H1 (cell line): ENCODE results near the gene IQCM. TPM values are rescaled to one million over a fixed set of nuclear protein-coding genes. Genes with fewer than 3 reads are reported as not detected.

Experiments used
- CTCF ChIA-PET: fragments of 300-600 bp; sonication (Branson Sonifier 250); formaldehyde crosslinking; loops from one replicate; lab custom pipeline; 2021; ENCODE audit not compliant: partially characterized antibody; lab: Charles Lee
- POLR2A ChIA-PET: fragments of 300-600 bp; sonication (Branson Sonifier 250); formaldehyde crosslinking; loops from one replicate; lab custom pipeline; 2021; ENCODE audit warnings: inconsistent platforms; ENCODE audit not compliant: partially characterized antibody; lab: Charles Lee
- DNase-seq, 2 experiments: peaks; one replicate each; pipeline versions ENCODE4 v3.0.0 to v3.0.0-alpha.2; 2010 to 2022; ENCODE audit warnings: low spot score in 2 of 2, low read depth in 1 of 2, mixed read lengths in 1 of 2
- FAIRE-seq: peaks from 2 replicates; lab custom pipeline; 2011; peaks lifted over from hg19 to GRCh38; lab: Jason Lieb, UNC
- H2AFZ ChIP-seq: 2 replicates; pipeline ENCODE4 v1.8.1; 2012; ENCODE audit warnings: low read length, inconsistent platforms
- H2AK5ac ChIP-seq: 2 replicates; pipeline ENCODE4 v1.6.1; 2013; ENCODE audit warnings: low read depth, low read length
- H2BK120ac ChIP-seq: replicated peaks from 2 replicates; pipeline ENCODE3; 2013; ENCODE audit warnings: low read depth, low read length, inconsistent platforms
- H2BK12ac ChIP-seq: 2 replicates; pipeline ENCODE4 v1.6.1; 2013; ENCODE audit warnings: low read depth, low read length
- H2BK15ac ChIP-seq: 2 replicates; pipeline ENCODE4 v1.6.1; 2013; ENCODE audit warnings: low read length
- H2BK20ac ChIP-seq: 2 replicates; pipeline ENCODE4 v1.6.1; 2013; ENCODE audit warnings: low read length
- H2BK5ac ChIP-seq: 2 replicates; pipeline ENCODE4 v1.6.1; 2013; ENCODE audit warnings: low read depth, low read length
- H3K14ac ChIP-seq: 2 replicates; pipeline ENCODE4 v1.6.1; 2013; ENCODE audit warnings: inconsistent platforms; ENCODE audit not compliant: insufficient read length
- H3K18ac ChIP-seq: 2 replicates; pipeline ENCODE4 v1.6.1; 2013; ENCODE audit warnings: low read length; ENCODE audit errors: extremely low read depth
- H3K23ac ChIP-seq: 2 replicates; pipeline ENCODE4 v1.6.1; 2013; ENCODE audit warnings: inconsistent platforms; ENCODE audit not compliant: insufficient read length
- H3K23me2 ChIP-seq: 2 replicates; pipeline ENCODE4 v1.6.1; 2013; ENCODE audit warnings: low read depth, low read length
- H3K27ac ChIP-seq: 2 replicates; pipeline ENCODE4 v1.6.1; 2011; ENCODE audit warnings: low read depth, low read length, inconsistent platforms
- H3K27me3 ChIP-seq, 4 experiments: replicated peaks in 1 of 4; 1 replicate in 1 of 4; 2 replicates in 3 of 4; pipeline versions ENCODE4 v1.6.1 to v1.8.1; 2011 to 2013; ENCODE audit warnings: low read length in 3 of 4, mild to moderate bottlenecking in 3 of 4, inconsistent platforms in 2 of 4, mixed read lengths in 2 of 4, moderate library complexity in 1 of 4; ENCODE audit not compliant: control insufficient read depth in 3 of 4, insufficient read depth in 3 of 4; ENCODE audit errors: extremely low read depth in 1 of 4
- H3K36me3 ChIP-seq, 4 experiments: 2 replicates each; pipeline versions ENCODE4 v1.6.1 to v1.8.1; 2011 to 2013; ENCODE audit warnings: mild to moderate bottlenecking in 4 of 4, low read length in 3 of 4, moderate library complexity in 2 of 4, control low read depth in 1 of 4, inconsistent platforms in 1 of 4; ENCODE audit not compliant: insufficient read depth in 4 of 4, control insufficient read depth in 2 of 4
- H3K4ac ChIP-seq: replicated peaks from 2 replicates; pipeline ENCODE3; 2013; ENCODE audit warnings: low read length, low read depth, mixed read lengths, inconsistent platforms; ENCODE audit not compliant: insufficient read length
- H3K4me1 ChIP-seq, 4 experiments: replicated peaks in 1 of 4; 1 replicate in 1 of 4; 2 replicates in 3 of 4; pipeline versions ENCODE4 v1.6.1 to v1.8.1; 2011 to 2013; ENCODE audit warnings: low read length in 3 of 4, inconsistent platforms in 2 of 4, mixed read lengths in 1 of 4; ENCODE audit not compliant: insufficient read depth in 4 of 4, control insufficient read depth in 3 of 4
- H3K4me2 ChIP-seq, 2 experiments: 2 replicates each; pipeline versions ENCODE4 v1.6.1 to v1.8.1; 2011 to 2013; ENCODE audit warnings: low read depth in 2 of 2, low read length in 2 of 2, control low read depth in 1 of 2, inconsistent platforms in 1 of 2, mild to moderate bottlenecking in 1 of 2; ENCODE audit not compliant: insufficient read depth in 1 of 2
- H3K4me3 ChIP-seq, 4 experiments: fragments of 200-600, 300-600 bp in 1 of 4; sonication (generic), shearing (Covaris generic), sonication (Bioruptor Twin) in 1 of 4; 2 replicates each; pipeline versions ENCODE4 v1.5.1 to v1.8.1; 2011 to 2016; ENCODE audit warnings: low read length in 4 of 4, low read depth in 3 of 4, control low read depth in 2 of 4, inconsistent platforms in 2 of 4, mild to moderate bottlenecking in 2 of 4, mixed read lengths in 1 of 4, moderate library complexity in 1 of 4; ENCODE audit not compliant: insufficient read depth in 2 of 4; ENCODE audit errors: extremely low read depth in 1 of 4
- H3K56ac ChIP-seq: replicated peaks from 2 replicates; pipeline ENCODE3; 2013; ENCODE audit warnings: low read depth, mild to moderate bottlenecking, mixed read lengths, low read length, inconsistent platforms; ENCODE audit not compliant: insufficient read length
- H3K79me1 ChIP-seq: 2 replicates; pipeline ENCODE4 v1.6.1; 2013; ENCODE audit warnings: low read depth, low read length, control low read depth
- H3K79me2 ChIP-seq, 2 experiments: 2 replicates each; pipeline versions ENCODE4 v1.6.1 to v1.8.1; 2012 to 2013; ENCODE audit warnings: low read length in 2 of 2, mild to moderate bottlenecking in 2 of 2, inconsistent platforms in 1 of 2; ENCODE audit not compliant: insufficient read depth in 2 of 2, control insufficient read depth in 1 of 2
- H3K9ac ChIP-seq, 4 experiments: replicated peaks in 1 of 4; 1 replicate in 1 of 4; 2 replicates in 3 of 4; pipeline versions ENCODE4 v1.6.1 to v1.8.1; 2011 to 2013; ENCODE audit warnings: low read depth in 3 of 4, low read length in 3 of 4, control low read depth in 2 of 4, mild to moderate bottlenecking in 2 of 4, moderate library complexity in 2 of 4, inconsistent platforms in 1 of 4; ENCODE audit errors: extremely low read depth in 1 of 4
- H3K9me3 ChIP-seq, 2 experiments: 2 replicates each; pipeline versions ENCODE4 v1.6.1 to v1.8.1; 2012 to 2013; ENCODE audit warnings: mild to moderate bottlenecking in 2 of 2, moderate library complexity in 2 of 2, control low read depth in 1 of 2, inconsistent platforms in 1 of 2, low read depth in 1 of 2, low read length in 1 of 2, mixed read lengths in 1 of 2; ENCODE audit not compliant: insufficient read depth in 2 of 2
- H4K20me1 ChIP-seq, 2 experiments: replicated peaks in 1 of 2; 2 replicates each; pipeline versions ENCODE3 to v1.8.1; 2011 to 2013; ENCODE audit warnings: inconsistent platforms in 2 of 2, low read length in 2 of 2, mild to moderate bottlenecking in 1 of 2; ENCODE audit not compliant: insufficient read depth in 2 of 2, control insufficient read depth in 1 of 2
- H4K5ac ChIP-seq: 2 replicates; pipeline ENCODE4 v1.6.1; 2013; ENCODE audit warnings: low read length, low read depth, mixed read lengths, inconsistent platforms; ENCODE audit not compliant: insufficient read length
- H4K8ac ChIP-seq: 2 replicates; pipeline ENCODE4 v1.8.0; 2013; ENCODE audit warnings: mild to moderate bottlenecking, moderate library complexity, low read length, inconsistent platforms; ENCODE audit not compliant: insufficient read depth; ENCODE audit errors: extremely low read depth
- H4K91ac ChIP-seq: replicated peaks from 2 replicates; pipeline ENCODE3; 2013; ENCODE audit warnings: low read length, mixed read lengths, inconsistent platforms; ENCODE audit not compliant: insufficient read length
- ASH2L ChIP-seq: fragments of 200-600, 300-600 bp; sonication (generic); IDR thresholded peaks from one replicate; pipeline ENCODE4 v1.7.1; 2017; ENCODE audit warnings: low read length
- BACH1 ChIP-seq: IDR thresholded peaks from 2 replicates; pipeline ENCODE4 v1.6.1; 2012; ENCODE audit warnings: low read length, improper control_type of control experiment
- CBX5 ChIP-seq: fragments of 300-800, 300-1000 bp; sonication (generic); IDR thresholded peaks from 2 replicates; pipeline ENCODE4 v1.7.1; 2016; ENCODE audit warnings: antibody characterized with exemption, low read length, low read depth
- EP300 ChIP-seq, 2 experiments: IDR thresholded peaks; 1 replicate in 1 of 2; 2 replicates in 1 of 2; pipeline ENCODE4 v1.6.1; 2011 to 2012; ENCODE audit warnings: low read depth in 2 of 2, low read length in 2 of 2, mild to moderate bottlenecking in 2 of 2, borderline replicate concordance in 1 of 2, inconsistent platforms in 1 of 2, moderate library complexity in 1 of 2
- FOSL1 ChIP-seq: IDR thresholded peaks from 2 replicates; pipeline ENCODE4 v1.6.1; 2011; ENCODE audit warnings: mild to moderate bottlenecking, low read depth, low read length, moderate library complexity; ENCODE audit not compliant: insufficient read depth
- KDM4A ChIP-seq: IDR thresholded peaks from one replicate; pipeline ENCODE4 v1.7.1; 2012; ENCODE audit warnings: low read depth, mild to moderate bottlenecking, moderate library complexity, low read length, inconsistent platforms; ENCODE audit not compliant: severe bottlenecking
- NRF1 ChIP-seq: IDR thresholded peaks from 2 replicates; pipeline ENCODE4 v1.6.1; 2011; ENCODE audit warnings: mild to moderate bottlenecking, low read depth, low read length, improper control_type of control experiment
- RNF2 ChIP-seq: fragments of 200-900, 300-1000 bp; sonication (generic); IDR thresholded peaks from 2 replicates; pipeline ENCODE4 v1.7.1; 2016; ENCODE audit warnings: borderline replicate concordance, low read depth, mild to moderate bottlenecking, antibody characterized with exemption, low read length; ENCODE audit not compliant: poor library complexity, severe bottlenecking; ENCODE audit errors: missing control alignments
- SP2 ChIP-seq: IDR thresholded peaks from 2 replicates; pipeline ENCODE4 v1.6.1; 2012; ENCODE audit warnings: mild to moderate bottlenecking, low read length, inconsistent platforms
- TCF12 ChIP-seq: IDR thresholded peaks from 2 replicates; pipeline ENCODE4 v1.6.1; 2011; ENCODE audit warnings: low read depth, mild to moderate bottlenecking, low read length
- ZNF274 ChIP-seq: IDR thresholded peaks from 2 replicates; pipeline ENCODE4 v1.7.0; 2012; ENCODE audit warnings: low read length, borderline replicate concordance; ENCODE audit errors: extremely low read depth
- WGBS, 2 experiments: shearing (Covaris generic) in 1 of 2; methylation state at CpG; one replicate each; pipeline versions ENCODE4 v1.1.6 to v1.1.7; 2013 to 2015; ENCODE audit warnings: low lambda C conversion rate in 2 of 2, mixed read lengths in 2 of 2, inconsistent platforms in 1 of 2, low coverage in 1 of 2, missing lambda C conversion rate in 1 of 2; ENCODE audit not compliant: insufficient replicate concordance in 2 of 2, insufficient coverage in 1 of 2, insufficient read length in 1 of 2; ENCODE audit errors: extremely low coverage in 1 of 2, missing lambda C conversion rate in 1 of 2; 5-methylcytosine and 5-hydroxymethylcytosine counted together
- polyA plus RNA-seq, 7 experiments: library from polyadenylated mRNA; depleted of rRNA in 3 of 7; stranded (reverse) in 5 of 7; unstranded in 2 of 7; fragments of >200 nt in 5 of 7; fragments of 200-250 nt in 2 of 7; gene quantifications; 1 replicate in 5 of 7; 2 replicates in 1 of 7; 4 replicates in 1 of 7; pipeline versions ENCODE4 v1.2.1 to v1.2.3, GENCODE V29; 2011 to 2013; ENCODE audit warnings: missing spikeins in 2 of 7, mixed read lengths in 2 of 7
- total RNA-seq: library from RNA; stranded (reverse); fragmentation: NEBNext Ultra II Directional; extraction: Animal tissue kit (Norgen Biotek cat#: 25700); gene quantifications from 2 replicates; pipeline ENCODE4 v1.2.1, GENCODE V29; 2021
- TF ChIP-seq, protein P1 (sequence below): IDR thresholded peaks from 2 replicates; pipeline ENCODE4 v1.6.1; 2011; ENCODE audit warnings: low read length, improper control_type of control experiment
- TF ChIP-seq, protein P2 (sequence below): IDR thresholded peaks from 2 replicates; pipeline ENCODE4 v1.6.1; 2011; ENCODE audit warnings: low read depth, mild to moderate bottlenecking, low read length; ENCODE audit not compliant: insufficient read depth

The IQCM gene
- total and polyA plus RNA-seq, 2 of the 8 experiments (the other 6 are each of a cell fraction or from before 2014, with no cell fraction given): not detected

DNA sequence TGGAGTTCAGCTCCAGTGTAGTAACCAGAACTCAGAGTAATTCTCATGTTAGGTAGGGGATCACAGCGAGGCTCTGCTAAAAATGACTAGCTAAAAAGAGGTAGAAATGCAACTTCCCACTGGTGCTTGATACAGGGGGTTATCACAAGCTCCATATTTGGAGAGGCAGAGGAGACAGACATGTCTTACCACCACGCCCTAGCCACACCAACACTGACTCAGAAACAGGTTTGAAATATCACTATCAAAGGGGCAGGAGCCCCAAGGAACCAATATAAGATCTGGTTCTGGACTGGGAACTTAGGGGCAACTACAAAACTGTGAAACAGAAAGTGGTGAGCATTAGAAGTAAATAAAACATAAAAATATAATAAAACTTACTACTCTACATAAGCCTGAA lies 62.9 kb downstream of the IQCM start:
- CTCF ChIA-PET: no interaction called here
- 88% methylated on average over 2 of the region's 2 CpGs; no CpG with 5 or more reads in 1 of the 2 experiments for WGBS, 2 experiments
- no peak for TF ChIP-seq SP2
- no peak for TF ChIP-seq BACH1
- TF ChIP-seq, protein P1, sequence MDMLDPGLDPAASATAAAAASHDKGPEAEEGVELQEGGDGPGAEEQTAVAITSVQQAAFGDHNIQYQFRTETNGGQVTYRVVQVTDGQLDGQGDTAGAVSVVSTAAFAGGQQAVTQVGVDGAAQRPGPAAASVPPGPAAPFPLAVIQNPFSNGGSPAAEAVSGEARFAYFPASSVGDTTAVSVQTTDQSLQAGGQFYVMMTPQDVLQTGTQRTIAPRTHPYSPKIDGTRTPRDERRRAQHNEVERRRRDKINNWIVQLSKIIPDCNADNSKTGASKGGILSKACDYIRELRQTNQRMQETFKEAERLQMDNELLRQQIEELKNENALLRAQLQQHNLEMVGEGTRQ: no peak
- no peak for TF ChIP-seq NRF1
- TF ChIP-seq, protein P2, sequence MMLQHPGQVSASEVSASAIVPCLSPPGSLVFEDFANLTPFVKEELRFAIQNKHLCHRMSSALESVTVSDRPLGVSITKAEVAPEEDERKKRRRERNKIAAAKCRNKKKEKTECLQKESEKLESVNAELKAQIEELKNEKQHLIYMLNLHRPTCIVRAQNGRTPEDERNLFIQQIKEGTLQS: no peak
- TF ChIP-seq RNF2: no peak
- TF ChIP-seq KDM4A: no peak
- no peak for TF ChIP-seq EP300 (IDR thresholded peaks at IDR 0.05; ENCODE audit: borderline replicate concordance in 1 of 2, low read depth in 2 of 2, low read length in 2 of 2)
- no peak for TF ChIP-seq ASH2L
- no peak for TF ChIP-seq TCF12
- TF ChIP-seq ZNF274: no peak
- TF ChIP-seq FOSL1: no peak
- no peak for TF ChIP-seq CBX5

More for the DNA sequence above, 62.9 kb downstream of the IQCM start:
- Histone ChIP-seq H3K18ac (no peak overlapping the region), H3K23me2 (no peaks in the 10 kb centered on the region), H2BK5ac (no peak overlapping the region), H3K27me3 (no peaks in the 10 kb centered on the region), H3K56ac (no peak overlapping the region), H3K23ac (no peak overlapping the region), H4K91ac (no peak overlapping the region), H4K20me1 (no peaks in the 10 kb centered on the region), H3K14ac (no peak overlapping the region), H3K79me2 (no peaks in the 10 kb centered on the region), H2AFZ (no peak overlapping the region), H2BK15ac (no peak overlapping the region), H3K9ac (no peak overlapping the region), H2BK20ac (no peak overlapping the region), H3K4ac (no peak overlapping the region), H2AK5ac (no peak overlapping the region), H3K79me1 (no peaks in the 10 kb centered on the region), H3K36me3 (no peaks in the 10 kb centered on the region), H4K8ac (no peak overlapping the region), H3K27ac (no peak overlapping the region), H3K4me2 (no peak overlapping the region), H3K9me3 (no peaks in the 10 kb centered on the region), H4K5ac (no peak overlapping the region), H2BK120ac (no peak overlapping the region), H3K4me1 (no peaks in the 10 kb centered on the region), H2BK12ac (no peak overlapping the region), H3K4me3 (no peak overlapping the region)
- DNase-seq: no peak
- POLR2A ChIA-PET: no interaction called here
- FAIRE-seq: no peak
